HEK293T (cell line): Measurements from ENCODE around the gene GRIK4.

ENCODE experiments used
- ARNT ChIP-seq: fragments of 450-650 bp; IDR thresholded peaks from 2 replicates; pipeline ENCODE4 v1.6.1; 2017; ENCODE audit warnings: mild to moderate bottlenecking
- BHLHE40 ChIP-seq: fragments of 450-650 bp; IDR thresholded peaks from 2 replicates; pipeline ENCODE4 v1.6.1; 2016; ENCODE audit warnings: mild to moderate bottlenecking, moderate library complexity, borderline replicate concordance
- CTBP1 ChIP-seq: fragments of 450-650 bp; IDR thresholded peaks from 2 replicates; pipeline ENCODE4 v1.6.1; 2016; ENCODE audit warnings: borderline replicate concordance
- ELF4 ChIP-seq: fragments of 450-650 bp; IDR thresholded peaks from 2 replicates; pipeline ENCODE4 v1.6.1; 2017; ENCODE audit warnings: antibody characterized with exemption
- FOXA1 ChIP-seq: fragments of 450-650 bp; IDR thresholded peaks from 2 replicates; pipeline ENCODE4 v1.6.1; 2016; ENCODE audit warnings: mild to moderate bottlenecking
- FOXK2 ChIP-seq: fragments of 450-650 bp; IDR thresholded peaks from 2 replicates; pipeline ENCODE4 v1.6.1; 2016; ENCODE audit warnings: mild to moderate bottlenecking
- FOXM1 ChIP-seq: fragments of 450-650 bp; IDR thresholded peaks from 2 replicates; pipeline ENCODE4 v1.6.1; 2017; ENCODE audit warnings: mild to moderate bottlenecking, borderline replicate concordance
- L3MBTL2 ChIP-seq: fragments of 450-650 bp; conservative IDR thresholded peaks from 2 replicates; pipeline ENCODE4 v1.6.1; 2016; ENCODE audit warnings: mild to moderate bottlenecking
- LEF1 ChIP-seq: fragments of 450-650 bp; IDR thresholded peaks from 2 replicates; pipeline ENCODE4 v1.6.1; 2017; ENCODE audit warnings: mild to moderate bottlenecking, borderline replicate concordance
- NFRKB ChIP-seq: fragments of 450-650 bp; IDR thresholded peaks from 2 replicates; pipeline ENCODE4 v1.6.1; 2016; ENCODE audit warnings: mild to moderate bottlenecking, moderate library complexity
- SP1 ChIP-seq: fragments of 450-650 bp; IDR thresholded peaks from 2 replicates; pipeline ENCODE4 v1.6.1; 2017
- SUZ12 ChIP-seq: fragments of 450-650 bp; IDR thresholded peaks from 2 replicates; pipeline ENCODE4 v1.6.1; 2016; ENCODE audit warnings: mild to moderate bottlenecking
- TARDBP ChIP-seq: fragments of 450-650 bp; IDR thresholded peaks from 2 replicates; pipeline ENCODE4 v1.6.1; 2016
- ZNF384 ChIP-seq: fragments of 450-650 bp; IDR thresholded peaks from 2 replicates; pipeline ENCODE4 v1.6.1; 2016

GRCh38 chr11:120540744-120541465 lies 29.4 kb downstream of the GRIK4 start:
- no peak for TF ChIP-seq FOXM1
- no peak for TF ChIP-seq LEF1
- TF ChIP-seq NFRKB: no peak
- no peak for TF ChIP-seq ARNT
- no peak for TF ChIP-seq SUZ12
- no peak for TF ChIP-seq ELF4
- TF ChIP-seq ZNF384: no peak
- no peak for TF ChIP-seq BHLHE40
- TF ChIP-seq FOXK2: no peak
- no peak for TF ChIP-seq FOXA1
- TF ChIP-seq SP1: no peak
- TF ChIP-seq TARDBP: no peak
- TF ChIP-seq CTBP1: no peak
- TF ChIP-seq L3MBTL2: no peak
